Natural killer cell (primary cell): Measurements from ENCODE around the gene ZNF709. TPM values are rescaled to one million over a fixed set of nuclear protein-coding genes. Genes with fewer than 3 reads are reported as not detected.
"Not testable (repeated sequence)": the region's sequence is repeated elsewhere in the genome, so short reads cannot be mapped to it uniquely, and the experiment has no call there.

Source experiments
- ATAC-seq, 3 donors: fragments of 150-1000 bp in 2 of 3; fragments of 200-7000 bp in 1 of 3; cut with Tn5 transposase; 1 replicate in 1 of 3; 2 replicates in 2 of 3; pipeline ENCODE4 v1.10.0; 2021; ENCODE audit warnings: mild to moderate bottlenecking in 2 of 3, moderate library complexity in 2 of 3
- DNase-seq, 2 donors: peaks; one replicate each; pipeline versions ENCODE4 v3.0.0 to v3.0.0-alpha.2; 2013 to 2021; ENCODE audit warnings: mixed read lengths in 1 of 2
- H3K27ac ChIP-seq: one replicate; pipeline ENCODE4 v1.5.1; 2013; ENCODE audit warnings: mild to moderate bottlenecking, low read length
- H3K27me3 ChIP-seq: one replicate; pipeline ENCODE4 v1.6.1; 2013; ENCODE audit warnings: low read length; ENCODE audit not compliant: control insufficient read depth, insufficient read depth
- H3K36me3 ChIP-seq: one replicate; pipeline ENCODE4 v1.6.1; 2013; ENCODE audit warnings: low read length; ENCODE audit not compliant: control insufficient read depth, insufficient read depth
- H3K4me1 ChIP-seq: one replicate; pipeline ENCODE4 v1.6.1; 2013; ENCODE audit warnings: low read length; ENCODE audit not compliant: control insufficient read depth, insufficient read depth
- H3K4me3 ChIP-seq: one replicate; pipeline ENCODE4 v1.5.1; 2013; ENCODE audit warnings: low read length
- H3K9me3 ChIP-seq: one replicate; pipeline ENCODE4 v1.6.1; 2013; ENCODE audit warnings: low read length; ENCODE audit not compliant: control insufficient read depth, insufficient read depth
- H3K27ac Mint-ChIP-seq, 2 donors: one replicate each; pipeline ENCODE4 v1.8.0; 2022; ENCODE audit warnings: mild to moderate bottlenecking in 2 of 2, mixed read lengths in 2 of 2, moderate library complexity in 1 of 2
- H3K27me3 Mint-ChIP-seq, 2 donors: one replicate each; pipeline ENCODE4 v1.8.0; 2022; ENCODE audit warnings: low read depth in 2 of 2, mixed read lengths in 2 of 2
- H3K36me3 Mint-ChIP-seq: one replicate; pipeline ENCODE4 v1.8.0; 2022; ENCODE audit warnings: mixed read lengths
- H3K4me1 Mint-ChIP-seq, 2 donors: one replicate each; pipeline ENCODE4 v1.8.0; 2022; ENCODE audit warnings: mixed read lengths in 2 of 2
- H3K4me3 Mint-ChIP-seq: one replicate; pipeline ENCODE4 v1.8.0; 2022; ENCODE audit warnings: mild to moderate bottlenecking, moderate library complexity, mixed read lengths
- H3K9me3 Mint-ChIP-seq, 2 donors: one replicate each; pipeline ENCODE4 v1.8.0; 2022; ENCODE audit warnings: mixed read lengths in 2 of 2
- WGBS: methylation state at CpG from one replicate; pipeline ENCODE4 v1.1.7; 2013; ENCODE audit warnings: missing lambda C conversion rate; ENCODE audit not compliant: insufficient coverage; 5-methylcytosine and 5-hydroxymethylcytosine counted together
- intact Hi-C: fragments of 100-400 bp; cut with micrococcal nuclease; formaldehyde crosslinking; loops from one replicate; pipeline ENCODE4 v1.14.2; 2022
- total RNA-seq, 4 donors: library from RNA; stranded (reverse); fragments of 120-200 nt in 1 of 4; gene quantifications; one replicate each; pipeline versions ENCODE4 v1.2.3 to v1.2.4, GENCODE V29; 2013 to 2022
- TF ChIP-seq, protein P1 (sequence below): fragments of 200-600 bp; IDR thresholded peaks from one replicate; pipeline ENCODE4 v1.8.0; 2022; ENCODE audit warnings: antibody characterized with exemption

ZNF709 gene
- total RNA-seq, 3 donors from 2014 or later (not counting 1 experiment from before 2014, with no cell fraction given): 4.1 to 4.7 (median 4.1) TPM

DNA sequence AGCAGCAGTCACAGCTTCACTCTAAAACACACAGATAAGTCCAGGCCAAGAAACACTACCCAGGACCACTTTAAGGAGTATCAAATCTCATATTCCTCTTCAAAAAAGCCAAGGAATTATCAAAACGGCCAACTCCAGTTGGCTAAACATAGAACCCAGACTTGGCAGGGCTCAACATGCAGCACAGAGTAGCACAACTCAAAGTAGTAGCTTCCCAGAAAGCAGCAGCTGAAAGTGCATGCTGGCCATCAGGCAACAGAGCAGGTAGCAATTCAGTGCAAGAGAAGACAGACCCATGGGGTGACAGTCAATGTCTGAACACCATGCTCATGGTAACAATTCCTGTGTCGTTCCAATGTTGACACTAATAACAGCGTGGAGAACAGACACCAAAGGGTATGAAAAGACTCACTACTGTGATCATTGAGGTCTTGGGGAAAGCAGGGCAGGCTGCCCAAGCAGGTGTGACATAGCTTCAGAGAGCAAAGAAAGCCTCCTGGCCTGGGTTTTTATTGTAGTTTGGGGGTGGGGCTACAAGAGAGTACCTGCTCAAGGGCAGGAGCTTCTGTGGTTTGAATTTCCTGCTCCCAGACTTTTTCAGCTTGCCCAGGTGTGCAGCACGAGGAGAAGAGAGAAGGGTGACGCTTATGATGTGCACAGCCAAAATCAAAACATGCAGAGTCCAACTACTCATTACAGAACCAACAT, 6.2 kb downstream of the ZNF709 start:
- Mint-ChIP-seq H3K4me1 (peaks cover 25 to 35% of the 10 kb centered on the region in 2 donors), H3K36me3 (no peaks in the 10 kb centered on the region), H3K4me3 (no peak overlapping the region), H3K27me3 (no peaks in the 10 kb centered on the region), H3K9me3 (no peaks in the 10 kb centered on the region), H3K27ac (no peak overlapping the region)
- ATAC-seq (no peak), DNase-seq (no peak)
- H3K36me3 ChIP-seq: no peaks in the 10 kb centered on the region
- no peak overlapping the region for H3K4me3 ChIP-seq
- TF ChIP-seq, protein P1, sequence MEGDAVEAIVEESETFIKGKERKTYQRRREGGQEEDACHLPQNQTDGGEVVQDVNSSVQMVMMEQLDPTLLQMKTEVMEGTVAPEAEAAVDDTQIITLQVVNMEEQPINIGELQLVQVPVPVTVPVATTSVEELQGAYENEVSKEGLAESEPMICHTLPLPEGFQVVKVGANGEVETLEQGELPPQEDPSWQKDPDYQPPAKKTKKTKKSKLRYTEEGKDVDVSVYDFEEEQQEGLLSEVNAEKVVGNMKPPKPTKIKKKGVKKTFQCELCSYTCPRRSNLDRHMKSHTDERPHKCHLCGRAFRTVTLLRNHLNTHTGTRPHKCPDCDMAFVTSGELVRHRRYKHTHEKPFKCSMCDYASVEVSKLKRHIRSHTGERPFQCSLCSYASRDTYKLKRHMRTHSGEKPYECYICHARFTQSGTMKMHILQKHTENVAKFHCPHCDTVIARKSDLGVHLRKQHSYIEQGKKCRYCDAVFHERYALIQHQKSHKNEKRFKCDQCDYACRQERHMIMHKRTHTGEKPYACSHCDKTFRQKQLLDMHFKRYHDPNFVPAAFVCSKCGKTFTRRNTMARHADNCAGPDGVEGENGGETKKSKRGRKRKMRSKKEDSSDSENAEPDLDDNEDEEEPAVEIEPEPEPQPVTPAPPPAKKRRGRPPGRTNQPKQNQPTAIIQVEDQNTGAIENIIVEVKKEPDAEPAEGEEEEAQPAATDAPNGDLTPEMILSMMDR: no peak
- intact Hi-C loops: no loop called here
- H3K27ac ChIP-seq: no peak overlapping the region
- WGBS: 62% methylated on average over 4 of the region's 5 CpGs
- H3K27me3 ChIP-seq: no peaks in the 10 kb centered on the region
- peaks cover 11% of the 10 kb centered on the region for H3K4me1 ChIP-seq
- no peaks in the 10 kb centered on the region for H3K9me3 ChIP-seq

DNA sequence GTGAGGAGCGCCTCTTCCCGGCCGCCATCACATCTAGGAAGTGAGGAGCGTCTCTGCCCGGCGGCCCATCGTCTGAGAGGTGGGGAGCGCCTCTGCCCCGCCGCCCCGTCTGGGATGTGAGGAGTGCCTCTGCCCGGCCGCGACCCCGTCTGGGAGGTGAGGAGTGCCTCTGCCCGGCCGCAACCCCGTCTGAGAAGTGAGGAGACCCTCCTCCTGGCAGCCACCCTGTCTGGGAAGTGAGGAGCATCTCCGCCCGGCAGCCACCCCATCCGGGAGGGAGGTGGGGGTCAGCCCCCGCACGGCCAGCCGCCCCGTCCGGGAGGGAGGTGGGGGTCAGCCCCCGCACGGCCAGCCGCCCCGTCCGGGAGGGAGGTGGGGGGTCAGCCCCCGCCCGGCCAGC, 17.0 kb downstream of the ZNF709 start:
- peaks cover 21% of the 10 kb centered on the region for H3K36me3 Mint-ChIP-seq
- ATAC-seq, H3K4me3 Mint-ChIP-seq, H3K27me3 Mint-ChIP-seq, H3K4me1 ChIP-seq, H3K27ac ChIP-seq, H3K4me3 ChIP-seq, intact Hi-C loops, H3K27ac Mint-ChIP-seq, DNase-seq, H3K4me1 Mint-ChIP-seq, H3K27me3 ChIP-seq: not testable (repeated sequence)
- peaks cover 31% of the 10 kb centered on the region for H3K9me3 ChIP-seq
- peaks cover 2 to 15% of the 10 kb centered on the region in 2 donors for H3K9me3 Mint-ChIP-seq
- peaks cover 17% of the 10 kb centered on the region for H3K36me3 ChIP-seq
- WGBS: 98% methylated on average over 33 of the region's 33 CpGs

DNA sequence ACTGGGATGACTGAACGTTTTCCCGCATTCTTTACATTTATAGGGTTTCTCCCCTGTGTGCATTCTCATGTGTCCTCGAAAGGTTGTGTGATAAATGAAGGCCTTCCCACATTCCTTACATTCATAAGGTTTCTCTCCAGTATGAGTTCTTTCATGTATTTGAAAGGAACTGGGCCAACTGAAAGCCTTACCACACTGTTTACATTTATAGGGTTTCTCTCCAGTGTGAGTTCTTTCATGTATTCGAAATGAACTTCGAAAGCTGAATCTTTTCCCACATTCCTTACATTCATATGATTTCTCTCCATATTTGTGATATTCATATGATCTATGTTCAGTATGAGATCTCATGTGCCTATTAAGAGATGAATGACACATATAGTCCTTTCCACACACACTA, 19.4 kb downstream of the ZNF709 start:
- no peaks in the 10 kb centered on the region for H3K27me3 Mint-ChIP-seq
- peaks cover 35% of the 10 kb centered on the region for H3K9me3 ChIP-seq
- intact Hi-C loops: no loop called here
- DNase-seq (no peak), ATAC-seq (no peak)
- no peak overlapping the region for H3K4me3 ChIP-seq
- TF ChIP-seq, protein P1: no peak
- no peak overlapping the region for H3K4me3 Mint-ChIP-seq
- H3K9me3 Mint-ChIP-seq: peaks cover 4 to 18% of the 10 kb centered on the region in 2 donors
- peaks cover 21% of the 10 kb centered on the region for H3K36me3 Mint-ChIP-seq
- H3K36me3 ChIP-seq: peaks cover 17% of the 10 kb centered on the region
- 73% methylated on average over 3 of the region's 5 CpGs for WGBS
- no peak overlapping the region for H3K27ac Mint-ChIP-seq
- no peaks in the 10 kb centered on the region for H3K4me1 ChIP-seq
- H3K27ac ChIP-seq: no peak overlapping the region
- H3K4me1 Mint-ChIP-seq: no peaks in the 10 kb centered on the region
- H3K27me3 ChIP-seq: no peaks in the 10 kb centered on the region

DNA sequence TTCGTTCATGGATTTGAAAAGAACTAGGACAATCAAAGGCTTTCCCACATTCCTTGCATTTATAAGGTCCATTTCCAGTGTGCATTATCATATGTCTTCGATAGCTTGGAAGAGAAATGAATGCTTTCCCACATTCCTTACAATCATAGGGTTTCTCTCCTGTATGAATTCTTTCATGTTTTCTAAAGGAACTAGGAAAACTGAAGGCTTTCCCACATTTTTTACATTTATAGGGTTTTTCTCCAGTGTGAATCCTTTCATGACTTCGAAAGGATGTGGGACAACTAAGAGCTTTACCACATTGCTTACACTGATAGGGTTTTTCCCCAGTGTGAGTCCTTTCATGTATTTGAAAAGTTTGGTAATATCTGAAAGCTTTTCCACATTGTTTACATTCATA, 19.8 kb downstream of the ZNF709 start:
- peaks cover 21% of the 10 kb centered on the region for H3K36me3 Mint-ChIP-seq
- H3K4me1 Mint-ChIP-seq: no peaks in the 10 kb centered on the region
- Histone ChIP-seq H3K4me1 (no peaks in the 10 kb centered on the region), H3K27me3 (no peaks in the 10 kb centered on the region), H3K27ac (no peak overlapping the region), H3K4me3 (no peak overlapping the region), H3K9me3 (peaks cover 34% of the 10 kb centered on the region), H3K36me3 (peaks cover 14% of the 10 kb centered on the region)
- no peak for DNase-seq
- H3K27me3 Mint-ChIP-seq: no peaks in the 10 kb centered on the region
- no peak overlapping the region for H3K27ac Mint-ChIP-seq
- ATAC-seq: no peak
- peaks cover 4 to 18% of the 10 kb centered on the region in 2 donors for H3K9me3 Mint-ChIP-seq
- intact Hi-C loops: no loop called here
- 93% methylated on average over 3 of the region's 3 CpGs for WGBS
- no peak overlapping the region for H3K4me3 Mint-ChIP-seq
- TF ChIP-seq, protein P1: no peak

DNA sequence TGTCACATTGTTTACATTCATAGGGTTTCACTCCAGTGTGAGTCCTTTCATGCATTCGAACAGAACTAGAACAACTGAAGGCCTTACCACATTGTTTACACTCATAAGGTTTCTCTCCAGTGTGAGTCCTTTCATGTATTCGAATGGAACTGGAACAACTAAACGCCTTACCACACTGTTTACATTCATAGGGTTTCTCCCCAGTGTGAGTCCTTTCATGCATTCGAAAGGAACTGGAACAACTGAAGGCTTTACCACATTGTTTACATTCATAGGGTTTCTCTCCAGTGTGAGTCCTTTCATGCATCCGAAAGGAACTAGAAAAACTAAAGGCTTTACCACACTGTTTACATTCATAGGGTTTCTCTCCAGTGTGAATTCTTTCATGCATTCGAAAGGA, 20.5 kb downstream of the ZNF709 start:
- intact Hi-C loops: not testable (repeated sequence)
- H3K9me3 ChIP-seq: peaks cover 31% of the 10 kb centered on the region
- WGBS: 99% methylated on average over 6 of the region's 6 CpGs

More for the DNA sequence above, 20.5 kb downstream of the ZNF709 start:
- not testable (repeated sequence) for DNase-seq, H3K27me3 ChIP-seq, H3K4me3 Mint-ChIP-seq, H3K4me1 ChIP-seq, ATAC-seq, H3K4me1 Mint-ChIP-seq, H3K27ac Mint-ChIP-seq, H3K27me3 Mint-ChIP-seq, H3K4me3 ChIP-seq, H3K27ac ChIP-seq
- peaks cover 14% of the 10 kb centered on the region for H3K36me3 ChIP-seq
- peaks cover 6 to 18% of the 10 kb centered on the region in 2 donors for H3K9me3 Mint-ChIP-seq
- peaks cover 26% of the 10 kb centered on the region for H3K36me3 Mint-ChIP-seq
